HCT116 (cell line): ENCODE data around the gene IRF4. TPM values are rescaled to one million over a fixed set of nuclear protein-coding genes. Genes with fewer than 3 reads are reported as not detected.

Source experiments
- ATAC-seq: fragments of 200-7000 bp; cut with Tn5 transposase; 2 replicates; pipeline ENCODE4 v1.9.1; 2020; ENCODE audit warnings: mild to moderate bottlenecking, moderate library complexity
- BruUV-seq: library from RNA; stranded (reverse); fragments of 400-500 nt; replicated peaks from 2 replicates; lab custom pipeline; 2021; lab: Mats Ljungman, UMichigan
- CTCF ChIA-PET: fragments of 300-600 bp; sonication (Branson Sonifier 250); formaldehyde crosslinking; loops from one replicate; lab custom pipeline; 2021; ENCODE audit warnings: antibody characterized with exemption; lab: Charles Lee
- POLR2A ChIA-PET: fragments of 300-600, 350-600 bp; sonication (Branson Sonifier 250); formaldehyde crosslinking; loops from one replicate; lab custom pipeline; 2021; ENCODE audit warnings: antibody characterized with exemption; lab: Charles Lee
- RAD21 ChIA-PET, 2 experiments: fragments of 300-600 bp; sonication (Branson Sonifier 250); formaldehyde crosslinking; loops; one replicate each; lab custom pipeline; 2023; ENCODE audit warnings: low total read pairs in 2 of 2; ENCODE audit not compliant: uncharacterized antibody in 2 of 2, unreplicated experiment in 2 of 2, low non-redundant PET in 1 of 2; lab: Charles Lee
- DNase-seq: peaks from one replicate; pipeline ENCODE4 v3.0.0-alpha.2; 2010; ENCODE audit warnings: low read depth, low spot score
- H2AFZ ChIP-seq: fragments of 200-600 bp; shearing (Covaris generic), sonication (generic); 2 replicates; pipeline ENCODE4 v1.6.1; 2017; ENCODE audit warnings: low read depth, mixed run types, mixed read lengths, antibody characterized with exemption, low read length; ENCODE audit not compliant: poor library complexity, severe bottlenecking
- H3K27ac ChIP-seq: 2 replicates; pipeline ENCODE4 v1.5.1; 2012; ENCODE audit warnings: low read depth, low read length
- H3K27me3 ChIP-seq: fragments of 200-600 bp; sonication (generic); 2 replicates; pipeline ENCODE4 v1.6.1; 2016; ENCODE audit warnings: mixed run types, low read length, mixed read lengths; ENCODE audit not compliant: insufficient read depth
- H3K36me3 ChIP-seq, 2 experiments: fragments of 200-500 bp in 1 of 2; fragments of 200-600 bp in 1 of 2; sonication (Bioruptor generic) in 1 of 2; sonication (generic) in 1 of 2; 2 replicates each; pipeline versions ENCODE4 v1.5.1 to v1.6.1; 2014 to 2016; ENCODE audit warnings: low read length in 2 of 2, inconsistent platforms in 1 of 2, mixed read lengths in 1 of 2, mixed run types in 1 of 2; ENCODE audit not compliant: insufficient read depth in 2 of 2, control insufficient read depth in 1 of 2
- H3K4me1 ChIP-seq, 2 experiments: fragments of 200-600 bp in 1 of 2; sonication (generic) in 1 of 2; 2 replicates each; pipeline versions ENCODE4 v1.5.1 to v1.6.1; 2012 to 2017; ENCODE audit warnings: low read length in 2 of 2, inconsistent platforms in 1 of 2, mild to moderate bottlenecking in 1 of 2, mixed read lengths in 1 of 2, mixed run types in 1 of 2, moderate library complexity in 1 of 2; ENCODE audit not compliant: insufficient read depth in 2 of 2, control insufficient read depth in 1 of 2
- H3K4me2 ChIP-seq: fragments of 200-600 bp; sonication (generic); 2 replicates; pipeline ENCODE4 v1.6.1; 2017; ENCODE audit warnings: mixed run types, low read length, mixed read lengths
- H3K4me3 ChIP-seq, 2 experiments: fragments of 200-600 bp in 1 of 2; sonication (generic) in 1 of 2; replicated peaks in 1 of 2; 2 replicates each; pipeline ENCODE4 v1.5.1; 2011 to 2016; ENCODE audit warnings: low read length in 2 of 2, control low read depth in 1 of 2, low read depth in 1 of 2, mild to moderate bottlenecking in 1 of 2, mixed read lengths in 1 of 2, mixed run types in 1 of 2
- H3K79me2 ChIP-seq: fragments of 200-600 bp; sonication (generic); 2 replicates; pipeline ENCODE4 v1.6.1; 2017; ENCODE audit warnings: mild to moderate bottlenecking, mixed run types, low read length, moderate library complexity, mixed read lengths; ENCODE audit not compliant: insufficient read depth
- H3K9ac ChIP-seq: fragments of 200-600 bp; sonication (generic); 2 replicates; pipeline ENCODE4 v1.6.1; 2016; ENCODE audit warnings: low read length, mixed read lengths
- H3K9me2 ChIP-seq: fragments of 200-600 bp; sonication (generic), shearing (Covaris generic); 2 replicates; pipeline ENCODE4 v1.6.1; 2017; ENCODE audit warnings: mixed run types, mild to moderate bottlenecking, moderate library complexity; ENCODE audit not compliant: insufficient read depth
- H3K9me3 ChIP-seq, 2 experiments: fragments of 200-500 bp in 1 of 2; fragments of 200-600 bp in 1 of 2; sonication (Bioruptor generic) in 1 of 2; sonication (generic) in 1 of 2; 2 replicates each; pipeline ENCODE4 v1.6.1; 2014 to 2017; ENCODE audit warnings: low read length in 2 of 2, mixed read lengths in 2 of 2, inconsistent platforms in 1 of 2, low read depth in 1 of 2, mild to moderate bottlenecking in 1 of 2, mixed run types in 1 of 2, moderate library complexity in 1 of 2; ENCODE audit not compliant: control insufficient read depth in 1 of 2, insufficient read depth in 1 of 2
- H4K20me1 ChIP-seq: fragments of 200-600 bp; sonication (generic), shearing (Covaris generic); 2 replicates; pipeline ENCODE4 v1.6.1; 2017; ENCODE audit warnings: mixed run types, mild to moderate bottlenecking, moderate library complexity; ENCODE audit not compliant: insufficient read depth
- CEBPB ChIP-seq: IDR thresholded peaks from 2 replicates; pipeline ENCODE4 v1.6.1; 2012; ENCODE audit warnings: low read depth
- ELF1 ChIP-seq: IDR thresholded peaks from 2 replicates; pipeline ENCODE4 v1.6.1; 2012; ENCODE audit warnings: low read depth, borderline replicate concordance
- EZH2 ChIP-seq: fragments of 200-600 bp; sonication (generic); IDR thresholded peaks from 2 replicates; pipeline ENCODE4 v1.6.1; 2017; ENCODE audit warnings: antibody characterized with exemption, mixed run types
- FOSL1 ChIP-seq: IDR thresholded peaks from 2 replicates; pipeline ENCODE4 v1.6.1; 2012; ENCODE audit warnings: low read depth
- JUND ChIP-seq: IDR thresholded peaks from 2 replicates; pipeline ENCODE4 v1.6.1; 2012
- MAX ChIP-seq: IDR thresholded peaks from 2 replicates; pipeline ENCODE4 v1.6.1; 2012
- POLR2A ChIP-seq: IDR thresholded peaks from 2 replicates; pipeline ENCODE4 v1.7.0; 2011; ENCODE audit warnings: borderline replicate concordance; ENCODE audit not compliant: insufficient read depth, insufficient read length; ENCODE audit errors: extremely low read depth
- RAD21 ChIP-seq: IDR thresholded peaks from 2 replicates; pipeline ENCODE4 v1.6.1; 2012; ENCODE audit warnings: low read depth, mild to moderate bottlenecking
- SP1 ChIP-seq: IDR thresholded peaks from 2 replicates; pipeline ENCODE4 v1.6.1; 2012; ENCODE audit warnings: low read depth
- SRF ChIP-seq: IDR thresholded peaks from 2 replicates; pipeline ENCODE4 v1.6.1; 2012; ENCODE audit warnings: low read depth
- TCF7L2 ChIP-seq: IDR thresholded peaks from 2 replicates; pipeline ENCODE4 v1.7.0; 2011; ENCODE audit warnings: borderline replicate concordance, inconsistent platforms; ENCODE audit not compliant: insufficient read depth, insufficient read length; ENCODE audit errors: extremely low read depth
- YY1 ChIP-seq: IDR thresholded peaks from 2 replicates; pipeline ENCODE4 v1.6.1; 2011; ENCODE audit warnings: low read length, low read depth, moderate library complexity, mild to moderate bottlenecking; ENCODE audit not compliant: insufficient replicate concordance; ENCODE audit errors: extremely low read depth
- ZNF274 ChIP-seq: fragments of 200-500 bp; sonication (Bioruptor generic); IDR thresholded peaks from 2 replicates; pipeline ENCODE4 v1.6.1; 2014; ENCODE audit warnings: mild to moderate bottlenecking, low read depth, low read length, inconsistent platforms
- intact Hi-C: fragments of 100-400 bp; cut with micrococcal nuclease; formaldehyde crosslinking; loops from 2 replicates; pipeline ENCODE4 v1.10.0; 2022
- total RNA-seq: library from RNA; stranded (reverse); gene quantifications from one replicate; pipeline ENCODE4 v1.2.1, GENCODE V29; 2021; ENCODE audit not compliant: unreplicated experiment
- TF ChIP-seq, protein P1 (sequence below): IDR thresholded peaks from 2 replicates; pipeline ENCODE4 v1.6.1; 2011; ENCODE audit warnings: mild to moderate bottlenecking, low read length, moderate library complexity; ENCODE audit not compliant: insufficient replicate concordance; ENCODE audit errors: extremely low read depth
- TF ChIP-seq, protein P2 (sequence below), 3 experiments: fragments of 200-600 bp in 1 of 3; sonication (generic) in 1 of 3; IDR thresholded peaks in 2 of 3; conservative IDR thresholded peaks in 1 of 3; 2 replicates each; pipeline ENCODE4 v1.5.1; 2012 to 2017; ENCODE audit warnings: low read depth in 2 of 3, low read length in 2 of 3, antibody characterized with exemption in 1 of 3, borderline replicate concordance in 1 of 3, control low read depth in 1 of 3, mild to moderate bottlenecking in 1 of 3, mixed read lengths in 1 of 3, mixed run types in 1 of 3, moderate library complexity in 1 of 3; ENCODE audit not compliant: insufficient read depth in 1 of 3
- TF ChIP-seq, protein P3 (sequence below): IDR thresholded peaks from 2 replicates; pipeline ENCODE4 v1.6.1; 2012; ENCODE audit warnings: low read depth

The IRF4 gene
- total RNA-seq, 1 experiment from 2014 or later, result 1.2 TPM

- H3K4me3 ChIP-seq, result no peak overlapping the region
- intact Hi-C loops, result no loop called here
- H3K9me3 ChIP-seq, result peaks cover 0 to 10% of the 10 kb centered on the region in 2 experiments; a peak in 2 of 4 replicates
- no peak overlapping the region for H3K9ac ChIP-seq
- no TSS peak for BruUV-seq
- no peaks in the 10 kb centered on the region for H3K36me3 ChIP-seq
- TF ChIP-seq ELF1 (no peak), FOSL1 (no peak), SP1 (no peak), ZNF274 (no peak), EZH2 (no peak), POLR2A (no peak), JUND (no peak), TCF7L2 (no peak), SRF (no peak), RAD21 (no peak), YY1 (no peak), CEBPB (no peak), MAX (no peak)
- TF ChIP-seq, protein P1, sequence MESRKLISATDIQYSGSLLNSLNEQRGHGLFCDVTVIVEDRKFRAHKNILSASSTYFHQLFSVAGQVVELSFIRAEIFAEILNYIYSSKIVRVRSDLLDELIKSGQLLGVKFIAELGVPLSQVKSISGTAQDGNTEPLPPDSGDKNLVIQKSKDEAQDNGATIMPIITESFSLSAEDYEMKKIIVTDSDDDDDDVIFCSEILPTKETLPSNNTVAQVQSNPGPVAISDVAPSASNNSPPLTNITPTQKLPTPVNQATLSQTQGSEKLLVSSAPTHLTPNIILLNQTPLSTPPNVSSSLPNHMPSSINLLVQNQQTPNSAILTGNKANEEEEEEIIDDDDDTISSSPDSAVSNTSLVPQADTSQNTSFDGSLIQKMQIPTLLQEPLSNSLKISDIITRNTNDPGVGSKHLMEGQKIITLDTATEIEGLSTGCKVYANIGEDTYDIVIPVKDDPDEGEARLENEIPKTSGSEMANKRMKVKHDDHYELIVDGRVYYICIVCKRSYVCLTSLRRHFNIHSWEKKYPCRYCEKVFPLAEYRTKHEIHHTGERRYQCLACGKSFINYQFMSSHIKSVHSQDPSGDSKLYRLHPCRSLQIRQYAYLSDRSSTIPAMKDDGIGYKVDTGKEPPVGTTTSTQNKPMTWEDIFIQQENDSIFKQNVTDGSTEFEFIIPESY, result no peak
- TF ChIP-seq, protein P2, sequence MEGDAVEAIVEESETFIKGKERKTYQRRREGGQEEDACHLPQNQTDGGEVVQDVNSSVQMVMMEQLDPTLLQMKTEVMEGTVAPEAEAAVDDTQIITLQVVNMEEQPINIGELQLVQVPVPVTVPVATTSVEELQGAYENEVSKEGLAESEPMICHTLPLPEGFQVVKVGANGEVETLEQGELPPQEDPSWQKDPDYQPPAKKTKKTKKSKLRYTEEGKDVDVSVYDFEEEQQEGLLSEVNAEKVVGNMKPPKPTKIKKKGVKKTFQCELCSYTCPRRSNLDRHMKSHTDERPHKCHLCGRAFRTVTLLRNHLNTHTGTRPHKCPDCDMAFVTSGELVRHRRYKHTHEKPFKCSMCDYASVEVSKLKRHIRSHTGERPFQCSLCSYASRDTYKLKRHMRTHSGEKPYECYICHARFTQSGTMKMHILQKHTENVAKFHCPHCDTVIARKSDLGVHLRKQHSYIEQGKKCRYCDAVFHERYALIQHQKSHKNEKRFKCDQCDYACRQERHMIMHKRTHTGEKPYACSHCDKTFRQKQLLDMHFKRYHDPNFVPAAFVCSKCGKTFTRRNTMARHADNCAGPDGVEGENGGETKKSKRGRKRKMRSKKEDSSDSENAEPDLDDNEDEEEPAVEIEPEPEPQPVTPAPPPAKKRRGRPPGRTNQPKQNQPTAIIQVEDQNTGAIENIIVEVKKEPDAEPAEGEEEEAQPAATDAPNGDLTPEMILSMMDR (IDR thresholded peaks at IDR 0.05 in 2 of 3, conservative IDR thresholded peaks at IDR 0.05 in 1 of 3; ENCODE audit: borderline replicate concordance in 1 of 3, insufficient read depth in 1 of 3, low read depth in 2 of 3, low read length in 2 of 3), result no peak
- TF ChIP-seq, protein P3, sequence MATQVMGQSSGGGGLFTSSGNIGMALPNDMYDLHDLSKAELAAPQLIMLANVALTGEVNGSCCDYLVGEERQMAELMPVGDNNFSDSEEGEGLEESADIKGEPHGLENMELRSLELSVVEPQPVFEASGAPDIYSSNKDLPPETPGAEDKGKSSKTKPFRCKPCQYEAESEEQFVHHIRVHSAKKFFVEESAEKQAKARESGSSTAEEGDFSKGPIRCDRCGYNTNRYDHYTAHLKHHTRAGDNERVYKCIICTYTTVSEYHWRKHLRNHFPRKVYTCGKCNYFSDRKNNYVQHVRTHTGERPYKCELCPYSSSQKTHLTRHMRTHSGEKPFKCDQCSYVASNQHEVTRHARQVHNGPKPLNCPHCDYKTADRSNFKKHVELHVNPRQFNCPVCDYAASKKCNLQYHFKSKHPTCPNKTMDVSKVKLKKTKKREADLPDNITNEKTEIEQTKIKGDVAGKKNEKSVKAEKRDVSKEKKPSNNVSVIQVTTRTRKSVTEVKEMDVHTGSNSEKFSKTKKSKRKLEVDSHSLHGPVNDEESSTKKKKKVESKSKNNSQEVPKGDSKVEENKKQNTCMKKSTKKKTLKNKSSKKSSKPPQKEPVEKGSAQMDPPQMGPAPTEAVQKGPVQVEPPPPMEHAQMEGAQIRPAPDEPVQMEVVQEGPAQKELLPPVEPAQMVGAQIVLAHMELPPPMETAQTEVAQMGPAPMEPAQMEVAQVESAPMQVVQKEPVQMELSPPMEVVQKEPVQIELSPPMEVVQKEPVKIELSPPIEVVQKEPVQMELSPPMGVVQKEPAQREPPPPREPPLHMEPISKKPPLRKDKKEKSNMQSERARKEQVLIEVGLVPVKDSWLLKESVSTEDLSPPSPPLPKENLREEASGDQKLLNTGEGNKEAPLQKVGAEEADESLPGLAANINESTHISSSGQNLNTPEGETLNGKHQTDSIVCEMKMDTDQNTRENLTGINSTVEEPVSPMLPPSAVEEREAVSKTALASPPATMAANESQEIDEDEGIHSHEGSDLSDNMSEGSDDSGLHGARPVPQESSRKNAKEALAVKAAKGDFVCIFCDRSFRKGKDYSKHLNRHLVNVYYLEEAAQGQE, result no peak
- H3K27me3 ChIP-seq, result no peaks in the 10 kb centered on the region
- no peaks in the 10 kb centered on the region for H4K20me1 ChIP-seq
- ATAC-seq, result no peak
- ChIA-PET RAD21 (no interaction called here), CTCF (no interaction called here), POLR2A (no interaction called here)
- H3K4me1 ChIP-seq, result no peaks in the 10 kb centered on the region
- no peak overlapping the region for H3K27ac ChIP-seq
- no peak overlapping the region for H3K4me2 ChIP-seq
- no peak overlapping the region for H2AFZ ChIP-seq
- DNase-seq, result no peak
- H3K79me2 ChIP-seq, result no peaks in the 10 kb centered on the region
- H3K9me2 ChIP-seq, result no peaks in the 10 kb centered on the region
Measured at GRCh38 chr6:343960-344815, 47.4 kb upstream of the IRF4 start.
